OCI-LY7 (cell line): Measurements from ENCODE around the gene TPSG1.
"Not testable (repeated sequence)": the region's sequence is repeated elsewhere in the genome, so short reads cannot be mapped to it uniquely, and the experiment has no call there.

ENCODE experiments used
- CTCF ChIP-seq: fragments of 200-600 bp; sonication (generic); conservative IDR thresholded peaks from 2 replicates; pipeline ENCODE4 v1.5.1; 2014; ENCODE audit warnings: mild to moderate bottlenecking, antibody characterized with exemption, low read length, moderate library complexity, mixed read lengths
- EZH2phosphoT487 ChIP-seq: fragments of 200-600 bp; sonication (generic); IDR thresholded peaks from 2 replicates; pipeline ENCODE4 v1.6.1; 2018; ENCODE audit warnings: low read depth, borderline replicate concordance, mild to moderate bottlenecking, mixed run types, antibody characterized with exemption, low read length, moderate library complexity, mixed read lengths

GRCh38 chr16:1239575-1239974, 14.5 kb upstream of the TPSG1 start:
- not testable (repeated sequence) for TF ChIP-seq CTCF, EZH2phosphoT487
